Caco-2 (cell line): ENCODE results near the gene GABRR2. TPM values are rescaled to one million over a fixed set of nuclear protein-coding genes. Genes with fewer than 3 reads are reported as not detected.
"Not testable (repeated sequence)": the region's sequence is repeated elsewhere in the genome, so short reads cannot be mapped to it uniquely, and the experiment has no call there.

Source experiments
- BruUV-seq: library from RNA; stranded (reverse); fragments of 400-500 nt; replicated peaks from 2 replicates; lab custom pipeline; 2021; lab: Mats Ljungman, UMichigan
- CTCF ChIA-PET: fragments of 300-600 bp; sonication (Branson Sonifier 250); formaldehyde crosslinking; loops from one replicate; lab custom pipeline; 2022; ENCODE audit warnings: antibody characterized with exemption; lab: Charles Lee
- POLR2A ChIA-PET: fragments of 300-600 bp; sonication (Branson Sonifier 250); formaldehyde crosslinking; loops from one replicate; lab custom pipeline; 2022; ENCODE audit warnings: antibody characterized with exemption; lab: Charles Lee
- DNase-seq, 2 experiments: peaks; one replicate each; pipeline versions ENCODE4 v3.0.0 to v3.0.0-alpha.2; 2020 to 2022
- H3K27me3 ChIP-seq: replicated peaks from 2 replicates; pipeline ENCODE4 v1.6.0; 2011; ENCODE audit warnings: low read length; ENCODE audit not compliant: control insufficient read depth, insufficient read depth
- H3K36me3 ChIP-seq: 2 replicates; pipeline ENCODE4 v1.5.1; 2011; ENCODE audit warnings: low read length; ENCODE audit not compliant: control insufficient read depth, insufficient read depth
- H3K4me1 ChIP-seq: fragments of 250-450 bp; sonication (Bioruptor Pico); 2 replicates; pipeline ENCODE4 v1.5.1; 2020; ENCODE audit warnings: mild to moderate bottlenecking
- H3K4me3 ChIP-seq: 2 replicates; pipeline ENCODE4 v1.5.1; 2011; ENCODE audit warnings: low read depth, mild to moderate bottlenecking, control low read depth, low read length
- H3K9me3 ChIP-seq: fragments of 250-450 bp; sonication (Bioruptor Pico); 2 replicates; pipeline ENCODE4 v1.5.1; 2020; ENCODE audit warnings: mild to moderate bottlenecking, moderate library complexity
- H3K27ac Mint-ChIP-seq: one replicate; pipeline ENCODE4 v1.8.0; 2022; ENCODE audit warnings: mixed read lengths; ENCODE audit not compliant: unreplicated experiment
- H3K27me3 Mint-ChIP-seq: one replicate; pipeline ENCODE4 v1.8.0; 2022; ENCODE audit warnings: mixed read lengths; ENCODE audit not compliant: insufficient read depth, unreplicated experiment
- H3K36me3 Mint-ChIP-seq: one replicate; pipeline ENCODE4 v1.8.0; 2022; ENCODE audit warnings: mild to moderate bottlenecking, mixed read lengths; ENCODE audit not compliant: insufficient read depth, unreplicated experiment
- H3K4me1 Mint-ChIP-seq: one replicate; pipeline ENCODE4 v1.8.0; 2022; ENCODE audit warnings: low read depth, mixed read lengths; ENCODE audit not compliant: unreplicated experiment
- H3K4me3 Mint-ChIP-seq: one replicate; pipeline ENCODE4 v1.8.0; 2022; ENCODE audit warnings: mild to moderate bottlenecking, moderate library complexity, mixed read lengths; ENCODE audit not compliant: unreplicated experiment
- H3K9me3 Mint-ChIP-seq: one replicate; pipeline ENCODE4 v1.8.0; 2022; ENCODE audit warnings: mixed read lengths; ENCODE audit not compliant: unreplicated experiment
- CTCF ChIP-seq, 2 experiments: fragments of 200-600 bp in 1 of 2; IDR thresholded peaks; 1 replicate in 1 of 2; 2 replicates in 1 of 2; pipeline versions ENCODE4 v1.5.1 to v1.8.0; 2011 to 2022; ENCODE audit warnings: antibody characterized with exemption in 1 of 2, control low read depth in 1 of 2, inconsistent platforms in 1 of 2, low read depth in 1 of 2, low read length in 1 of 2, mild to moderate bottlenecking in 1 of 2, moderate library complexity in 1 of 2; ENCODE audit not compliant: insufficient read depth in 1 of 2, severe bottlenecking in 1 of 2, unreplicated experiment in 1 of 2
- intact Hi-C: fragments of 100-400 bp; cut with micrococcal nuclease; formaldehyde crosslinking; loops from one replicate; pipeline ENCODE4 v1.10.0; 2022; ENCODE audit not compliant: unreplicated experiment
- total RNA-seq: library from RNA; stranded (reverse); gene quantifications from 2 replicates; pipeline ENCODE4 v1.2.3, GENCODE V29; 2022

Gene GABRR2
- total RNA-seq, 1 experiment from 2014 or later, result 0.29 TPM

- CTCF ChIA-PET, result no interaction called here
- intact Hi-C loops, result no loop called here
- Mint-ChIP-seq H3K4me1 (no peaks in the 10 kb centered on the region), H3K27ac (no peak overlapping the region), H3K36me3 (no peaks in the 10 kb centered on the region), H3K9me3 (no peaks in the 10 kb centered on the region), H3K27me3 (no peaks in the 10 kb centered on the region), H3K4me3 (no peak overlapping the region)
- H3K9me3 ChIP-seq, result no peaks in the 10 kb centered on the region
- no peak overlapping the region for H3K4me3 ChIP-seq
- TF ChIP-seq CTCF (IDR thresholded peaks at IDR 0.05; ENCODE audit: insufficient read depth in 1 of 2, low read depth in 1 of 2, low read length in 1 of 2, severe bottlenecking in 1 of 2, unreplicated experiment in 1 of 2), result no peak
- no TSS peak for BruUV-seq
- no peaks in the 10 kb centered on the region for H3K4me1 ChIP-seq
- POLR2A ChIA-PET, result no interaction called here
- no peaks in the 10 kb centered on the region for H3K27me3 ChIP-seq
- DNase-seq, result no peak
- H3K36me3 ChIP-seq, result no peaks in the 10 kb centered on the region
These were observed 16.2 kb downstream of the GABRR2 start for GRCh38 chr6:89298680-89299465.

DNA sequence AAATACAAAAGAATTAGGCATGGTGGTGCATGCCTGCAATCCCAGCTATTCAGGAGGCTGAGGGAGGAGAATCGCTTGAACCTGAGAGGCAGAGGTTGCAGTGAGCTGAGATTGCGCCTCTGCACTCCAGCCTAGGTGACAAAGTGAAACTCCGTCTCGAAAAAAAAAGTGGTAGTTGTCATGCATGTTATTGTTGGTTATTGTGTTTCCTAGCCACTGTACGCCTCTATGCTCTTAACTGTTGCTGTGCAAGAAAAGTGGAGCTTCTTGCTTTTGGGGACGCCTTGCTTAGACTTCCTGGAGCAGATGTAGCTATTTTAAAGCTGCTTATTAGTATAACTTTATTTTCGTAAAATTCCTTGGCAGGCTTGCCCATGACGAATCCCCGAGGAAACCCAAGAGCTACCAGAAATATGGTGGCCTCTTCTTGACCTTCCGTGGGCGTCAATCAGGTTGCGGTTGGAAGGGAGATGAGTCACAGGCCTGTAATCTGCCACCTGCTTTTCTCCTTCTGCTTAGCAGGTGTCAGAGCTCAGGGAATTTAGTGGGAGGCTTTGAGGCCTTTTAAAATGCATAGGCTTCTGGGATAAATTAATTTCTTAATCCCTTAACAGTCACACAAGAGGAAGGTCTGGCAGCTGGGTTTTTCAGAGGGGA, 17.3 kb downstream of the GABRR2 start:
- no TSS peak for BruUV-seq
- no peaks in the 10 kb centered on the region for H3K27me3 ChIP-seq
- TF ChIP-seq CTCF (IDR thresholded peaks at IDR 0.05; ENCODE audit: insufficient read depth in 1 of 2, low read depth in 1 of 2, low read length in 1 of 2, severe bottlenecking in 1 of 2, unreplicated experiment in 1 of 2), result no peak
- Mint-ChIP-seq H3K36me3 (no peaks in the 10 kb centered on the region), H3K27ac (no peak overlapping the region), H3K4me3 (no peak overlapping the region), H3K9me3 (no peaks in the 10 kb centered on the region), H3K27me3 (no peaks in the 10 kb centered on the region), H3K4me1 (no peaks in the 10 kb centered on the region)
- intact Hi-C loops, result no loop called here
- ChIA-PET CTCF (interaction anchor here (0.5 kb wide), 1 partner anchor 57 kb away, joined by 3 read pairs; no protein-coding TSS in a partner anchor), POLR2A (no interaction called here)
- DNase-seq, result no peak
- H3K4me1 ChIP-seq, result no peaks in the 10 kb centered on the region
- H3K36me3 ChIP-seq, result no peaks in the 10 kb centered on the region
- H3K9me3 ChIP-seq, result no peaks in the 10 kb centered on the region
- H3K4me3 ChIP-seq, result no peak overlapping the region

GRCh38 chr6:89295981-89296380, 19.1 kb downstream of the GABRR2 start:
- Histone ChIP-seq H3K4me3 (no peak overlapping the region), H3K27me3 (no peaks in the 10 kb centered on the region), H3K9me3 (no peaks in the 10 kb centered on the region), H3K36me3 (no peaks in the 10 kb centered on the region), H3K4me1 (no peaks in the 10 kb centered on the region)
- no peak overlapping the region for H3K27ac Mint-ChIP-seq
- intact Hi-C loops, result no loop called here
- no peak for TF ChIP-seq CTCF (IDR thresholded peaks at IDR 0.05; ENCODE audit: insufficient read depth in 1 of 2, low read depth in 1 of 2, low read length in 1 of 2, severe bottlenecking in 1 of 2, unreplicated experiment in 1 of 2)
- BruUV-seq, result no TSS peak
- ChIA-PET POLR2A (no interaction called here), CTCF (no interaction called here)
- no peak for DNase-seq
- H3K9me3 Mint-ChIP-seq, result no peaks in the 10 kb centered on the region
- no peaks in the 10 kb centered on the region for H3K36me3 Mint-ChIP-seq
- H3K4me3 Mint-ChIP-seq, result no peak overlapping the region
- H3K4me1 Mint-ChIP-seq, result no peaks in the 10 kb centered on the region
- H3K27me3 Mint-ChIP-seq, result peaks cover 3% of the 10 kb centered on the region

DNA sequence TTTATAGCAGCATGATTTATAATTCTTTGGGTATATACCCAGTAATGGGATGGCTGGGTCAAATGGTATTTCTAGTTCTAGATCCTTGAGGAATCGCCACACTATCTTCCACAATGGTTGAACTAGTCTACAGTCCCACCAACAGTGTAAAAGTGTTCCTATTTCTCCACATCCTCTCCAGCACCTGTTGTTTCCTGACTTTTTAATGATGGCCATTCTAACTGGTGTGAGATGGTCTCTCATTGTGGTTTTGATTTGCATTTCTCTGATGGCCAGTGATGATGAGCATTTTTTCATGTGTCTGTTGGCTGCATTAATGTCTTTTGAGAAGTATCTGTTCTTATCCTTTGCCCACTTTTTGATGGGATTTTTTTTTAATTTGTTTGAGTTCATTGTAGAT, 20.0 kb downstream of the GABRR2 start:
- POLR2A ChIA-PET, H3K4me1 ChIP-seq, H3K4me3 Mint-ChIP-seq, H3K4me1 Mint-ChIP-seq, H3K27me3 ChIP-seq, H3K4me3 ChIP-seq, H3K27me3 Mint-ChIP-seq, H3K9me3 Mint-ChIP-seq, H3K36me3 ChIP-seq, H3K27ac Mint-ChIP-seq, DNase-seq, BruUV-seq, H3K9me3 ChIP-seq, CTCF ChIA-PET, intact Hi-C loops, H3K36me3 Mint-ChIP-seq: not testable (repeated sequence)
